Fibroblast of lung (primary cell): ENCODE measurements around the gene SMLR1.

ENCODE experiments used
- EZH2 ChIP-seq: IDR thresholded peaks from 2 replicates; pipeline ENCODE4 v1.5.1; 2012; ENCODE audit warnings: low read length, control low read depth, mild to moderate bottlenecking; ENCODE audit errors: missing control alignments
- TF ChIP-seq, protein P1 (sequence below), 2 donors: IDR thresholded peaks in 1 of 2; conservative IDR thresholded peaks in 1 of 2; 1 replicate in 1 of 2; 2 replicates in 1 of 2; pipeline ENCODE4 v1.5.1; 2011 to 2012; ENCODE audit warnings: low read length in 2 of 2, control low read depth in 1 of 2, inconsistent platforms in 1 of 2, low read depth in 1 of 2, mild to moderate bottlenecking in 1 of 2

DNA sequence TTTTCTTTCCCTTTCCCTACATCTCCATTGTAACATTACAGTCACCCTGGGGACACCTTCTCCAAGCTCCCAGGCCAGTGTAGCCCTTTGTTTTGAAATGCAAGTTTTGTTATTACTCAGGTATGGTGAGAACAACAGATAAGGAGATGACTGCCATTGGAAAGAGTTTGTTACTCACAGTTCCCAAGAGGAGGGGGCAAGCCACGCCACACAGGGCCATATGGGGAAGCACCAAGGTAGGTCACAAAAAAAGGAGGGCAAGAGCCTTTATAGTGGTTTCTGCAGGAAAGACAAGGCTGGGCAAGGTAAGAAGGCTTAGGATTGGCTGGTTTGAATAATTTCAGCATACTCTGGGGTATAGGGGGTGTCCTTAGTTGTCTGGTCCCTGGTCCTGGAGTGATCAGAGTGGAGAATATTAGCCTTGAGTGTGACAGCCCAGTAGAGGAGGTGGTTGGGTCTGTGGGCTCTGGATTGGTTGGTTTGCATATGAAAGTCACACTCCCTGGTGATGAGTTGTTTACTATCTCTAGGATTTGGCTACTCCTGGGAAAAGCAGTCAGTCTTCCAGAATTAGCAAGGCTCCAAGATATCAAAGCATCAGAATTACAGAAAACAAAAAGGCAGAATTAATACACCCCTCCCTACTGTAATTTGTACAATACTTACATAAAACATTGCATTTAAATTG lies 33.1 kb upstream of the SMLR1 start:
- TF ChIP-seq, protein P1, sequence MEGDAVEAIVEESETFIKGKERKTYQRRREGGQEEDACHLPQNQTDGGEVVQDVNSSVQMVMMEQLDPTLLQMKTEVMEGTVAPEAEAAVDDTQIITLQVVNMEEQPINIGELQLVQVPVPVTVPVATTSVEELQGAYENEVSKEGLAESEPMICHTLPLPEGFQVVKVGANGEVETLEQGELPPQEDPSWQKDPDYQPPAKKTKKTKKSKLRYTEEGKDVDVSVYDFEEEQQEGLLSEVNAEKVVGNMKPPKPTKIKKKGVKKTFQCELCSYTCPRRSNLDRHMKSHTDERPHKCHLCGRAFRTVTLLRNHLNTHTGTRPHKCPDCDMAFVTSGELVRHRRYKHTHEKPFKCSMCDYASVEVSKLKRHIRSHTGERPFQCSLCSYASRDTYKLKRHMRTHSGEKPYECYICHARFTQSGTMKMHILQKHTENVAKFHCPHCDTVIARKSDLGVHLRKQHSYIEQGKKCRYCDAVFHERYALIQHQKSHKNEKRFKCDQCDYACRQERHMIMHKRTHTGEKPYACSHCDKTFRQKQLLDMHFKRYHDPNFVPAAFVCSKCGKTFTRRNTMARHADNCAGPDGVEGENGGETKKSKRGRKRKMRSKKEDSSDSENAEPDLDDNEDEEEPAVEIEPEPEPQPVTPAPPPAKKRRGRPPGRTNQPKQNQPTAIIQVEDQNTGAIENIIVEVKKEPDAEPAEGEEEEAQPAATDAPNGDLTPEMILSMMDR (conservative IDR thresholded peaks at IDR 0.05 in 1 of 2, IDR thresholded peaks at IDR 0.05 in 1 of 2; ENCODE audit: low read depth in 1 of 2, low read length in 2 of 2), result no peak
- no peak for TF ChIP-seq EZH2
